Measurements from ENCODE around the gene TMEM14B. TPM values are rescaled to one million over a fixed set of nuclear protein-coding genes. Genes with fewer than 3 reads are reported as not detected.

Gene TMEM14B
- total and polyA plus RNA-seq, 9 of the 15 experiments (the other 6 are each of a cell fraction or from before 2014, with no cell fraction given) = 174 to 862 (median 263) TPM

DNA sequence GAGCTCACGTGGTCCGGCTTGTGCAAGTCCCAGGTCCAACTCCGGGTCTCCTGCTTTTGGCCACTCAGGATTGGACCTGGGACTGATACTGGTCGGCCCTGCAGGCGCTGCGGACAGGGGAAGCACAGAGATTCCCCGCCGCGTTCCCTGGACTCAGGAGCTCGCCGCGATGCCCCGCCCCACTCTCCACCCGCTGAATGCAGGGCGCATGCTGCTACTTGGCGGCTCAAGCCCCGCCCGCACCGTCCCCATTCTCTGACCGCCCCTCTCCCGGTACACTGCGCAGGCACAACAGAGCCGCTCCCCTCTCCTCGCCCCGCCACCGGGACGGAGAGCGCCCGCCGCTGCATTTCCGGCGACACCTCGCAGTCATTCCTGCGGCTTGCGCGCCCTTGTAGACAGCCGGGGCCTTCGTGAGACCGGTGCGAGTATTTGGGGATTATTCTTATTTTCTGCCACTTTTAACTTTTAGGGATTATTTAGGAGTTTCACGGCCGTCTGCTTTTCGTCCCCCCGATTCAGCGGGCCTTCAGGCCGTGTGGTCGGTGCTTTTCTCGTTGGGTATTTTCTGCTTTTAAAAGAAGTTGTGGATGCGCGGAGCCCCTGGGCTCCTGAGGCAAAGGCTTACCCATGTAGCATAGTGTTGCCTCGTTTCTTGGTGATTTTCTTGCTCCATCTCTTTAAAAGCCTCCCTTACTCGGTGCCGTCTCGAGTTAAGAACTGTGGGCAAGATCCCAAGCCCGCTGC is 24.6 kb upstream of the TMEM14B start, which contains the start of gene TMEM14C (continued):
- TF ChIP-seq, protein P1, sequence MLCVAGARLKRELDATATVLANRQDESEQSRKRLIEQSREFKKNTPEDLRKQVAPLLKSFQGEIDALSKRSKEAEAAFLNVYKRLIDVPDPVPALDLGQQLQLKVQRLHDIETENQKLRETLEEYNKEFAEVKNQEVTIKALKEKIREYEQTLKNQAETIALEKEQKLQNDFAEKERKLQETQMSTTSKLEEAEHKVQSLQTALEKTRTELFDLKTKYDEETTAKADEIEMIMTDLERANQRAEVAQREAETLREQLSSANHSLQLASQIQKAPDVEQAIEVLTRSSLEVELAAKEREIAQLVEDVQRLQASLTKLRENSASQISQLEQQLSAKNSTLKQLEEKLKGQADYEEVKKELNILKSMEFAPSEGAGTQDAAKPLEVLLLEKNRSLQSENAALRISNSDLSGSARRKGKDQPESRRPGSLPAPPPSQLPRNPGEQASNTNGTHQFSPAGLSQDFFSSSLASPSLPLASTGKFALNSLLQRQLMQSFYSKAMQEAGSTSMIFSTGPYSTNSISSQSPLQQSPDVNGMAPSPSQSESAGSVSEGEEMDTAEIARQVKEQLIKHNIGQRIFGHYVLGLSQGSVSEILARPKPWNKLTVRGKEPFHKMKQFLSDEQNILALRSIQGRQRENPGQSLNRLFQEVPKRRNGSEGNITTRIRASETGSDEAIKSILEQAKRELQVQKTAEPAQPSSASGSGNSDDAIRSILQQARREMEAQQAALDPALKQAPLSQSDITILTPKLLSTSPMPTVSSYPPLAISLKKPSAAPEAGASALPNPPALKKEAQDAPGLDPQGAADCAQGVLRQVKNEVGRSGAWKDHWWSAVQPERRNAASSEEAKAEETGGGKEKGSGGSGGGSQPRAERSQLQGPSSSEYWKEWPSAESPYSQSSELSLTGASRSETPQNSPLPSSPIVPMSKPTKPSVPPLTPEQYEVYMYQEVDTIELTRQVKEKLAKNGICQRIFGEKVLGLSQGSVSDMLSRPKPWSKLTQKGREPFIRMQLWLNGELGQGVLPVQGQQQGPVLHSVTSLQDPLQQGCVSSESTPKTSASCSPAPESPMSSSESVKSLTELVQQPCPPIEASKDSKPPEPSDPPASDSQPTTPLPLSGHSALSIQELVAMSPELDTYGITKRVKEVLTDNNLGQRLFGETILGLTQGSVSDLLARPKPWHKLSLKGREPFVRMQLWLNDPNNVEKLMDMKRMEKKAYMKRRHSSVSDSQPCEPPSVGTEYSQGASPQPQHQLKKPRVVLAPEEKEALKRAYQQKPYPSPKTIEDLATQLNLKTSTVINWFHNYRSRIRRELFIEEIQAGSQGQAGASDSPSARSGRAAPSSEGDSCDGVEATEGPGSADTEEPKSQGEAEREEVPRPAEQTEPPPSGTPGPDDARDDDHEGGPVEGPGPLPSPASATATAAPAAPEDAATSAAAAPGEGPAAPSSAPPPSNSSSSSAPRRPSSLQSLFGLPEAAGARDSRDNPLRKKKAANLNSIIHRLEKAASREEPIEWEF (CRISPR knock-in tag; IDR thresholded peaks at IDR 0.05) = no peak
- TF ChIP-seq SNRNP70 (optimal IDR thresholded peaks at IDR 0.05; ENCODE audit: low read depth, low read length) = no peak
- TF ChIP-seq SMARCA5 (IDR thresholded peaks at IDR 0.05) = no peak
- no peak; the same call in none of the 2 replicates for TF ChIP-seq MIER1 (IDR thresholded peaks at IDR 0.05; ENCODE audit: low read depth)
- TF ChIP-seq, protein P2, sequence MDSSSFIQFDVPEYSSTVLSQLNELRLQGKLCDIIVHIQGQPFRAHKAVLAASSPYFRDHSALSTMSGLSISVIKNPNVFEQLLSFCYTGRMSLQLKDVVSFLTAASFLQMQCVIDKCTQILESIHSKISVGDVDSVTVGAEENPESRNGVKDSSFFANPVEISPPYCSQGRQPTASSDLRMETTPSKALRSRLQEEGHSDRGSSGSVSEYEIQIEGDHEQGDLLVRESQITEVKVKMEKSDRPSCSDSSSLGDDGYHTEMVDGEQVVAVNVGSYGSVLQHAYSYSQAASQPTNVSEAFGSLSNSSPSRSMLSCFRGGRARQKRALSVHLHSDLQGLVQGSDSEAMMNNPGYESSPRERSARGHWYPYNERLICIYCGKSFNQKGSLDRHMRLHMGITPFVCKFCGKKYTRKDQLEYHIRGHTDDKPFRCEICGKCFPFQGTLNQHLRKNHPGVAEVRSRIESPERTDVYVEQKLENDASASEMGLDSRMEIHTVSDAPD (CRISPR knock-in tag; IDR thresholded peaks at IDR 0.05) = no peak
- TF ChIP-seq SIX5 (IDR thresholded peaks at IDR 0.05; ENCODE audit: borderline replicate concordance in 1 of 2, insufficient read depth in 1 of 2, low read depth in 1 of 2, low read length in 2 of 2) = no peak
- peak; percentile 90 for TF ChIP-seq POLR2H (tag; IDR thresholded peaks at IDR 0.05; ENCODE audit: low read depth)
- TF ChIP-seq CBFA2T2 (conservative IDR thresholded peaks at IDR 0.05) = 0 out of 2 replicates have a peak, but pooled peaks have one; percentile 30
- TF ChIP-seq ZNF583 (CRISPR knock-in tag; IDR thresholded peaks at IDR 0.05) = no peak
- peak; percentile 47 for TF ChIP-seq C11orf30 (IDR thresholded peaks at IDR 0.05; ENCODE audit: low read depth)
- TF ChIP-seq LCOR (CRISPR knock-in tag; IDR thresholded peaks at IDR 0.05) = peak; percentile 92; the same call in 1 of the 2 replicates
- no peak for TF ChIP-seq CBX8 (IDR thresholded peaks at IDR 0.05; ENCODE audit: borderline replicate concordance, extremely low read depth, low read depth, low read length, poor library complexity, severe bottlenecking)
- no peak for TF ChIP-seq FOXK1 (CRISPR knock-in tag; IDR thresholded peaks at IDR 0.05; ENCODE audit: borderline replicate concordance)
- TF ChIP-seq, protein P3, sequence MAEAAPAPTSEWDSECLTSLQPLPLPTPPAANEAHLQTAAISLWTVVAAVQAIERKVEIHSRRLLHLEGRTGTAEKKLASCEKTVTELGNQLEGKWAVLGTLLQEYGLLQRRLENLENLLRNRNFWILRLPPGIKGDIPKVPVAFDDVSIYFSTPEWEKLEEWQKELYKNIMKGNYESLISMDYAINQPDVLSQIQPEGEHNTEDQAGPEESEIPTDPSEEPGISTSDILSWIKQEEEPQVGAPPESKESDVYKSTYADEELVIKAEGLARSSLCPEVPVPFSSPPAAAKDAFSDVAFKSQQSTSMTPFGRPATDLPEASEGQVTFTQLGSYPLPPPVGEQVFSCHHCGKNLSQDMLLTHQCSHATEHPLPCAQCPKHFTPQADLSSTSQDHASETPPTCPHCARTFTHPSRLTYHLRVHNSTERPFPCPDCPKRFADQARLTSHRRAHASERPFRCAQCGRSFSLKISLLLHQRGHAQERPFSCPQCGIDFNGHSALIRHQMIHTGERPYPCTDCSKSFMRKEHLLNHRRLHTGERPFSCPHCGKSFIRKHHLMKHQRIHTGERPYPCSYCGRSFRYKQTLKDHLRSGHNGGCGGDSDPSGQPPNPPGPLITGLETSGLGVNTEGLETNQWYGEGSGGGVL (CRISPR knock-in tag; IDR thresholded peaks at IDR 0.05) = no peak
- no peak for TF ChIP-seq NELFE (IDR thresholded peaks at IDR 0.05; ENCODE audit: insufficient read depth, insufficient read length)
- no peak for TF ChIP-seq NFXL1 (CRISPR knock-in tag; IDR thresholded peaks at IDR 0.05)
